Measurements from ENCODE around the gene OR2T10.

- TF ChIP-seq, protein P1, sequence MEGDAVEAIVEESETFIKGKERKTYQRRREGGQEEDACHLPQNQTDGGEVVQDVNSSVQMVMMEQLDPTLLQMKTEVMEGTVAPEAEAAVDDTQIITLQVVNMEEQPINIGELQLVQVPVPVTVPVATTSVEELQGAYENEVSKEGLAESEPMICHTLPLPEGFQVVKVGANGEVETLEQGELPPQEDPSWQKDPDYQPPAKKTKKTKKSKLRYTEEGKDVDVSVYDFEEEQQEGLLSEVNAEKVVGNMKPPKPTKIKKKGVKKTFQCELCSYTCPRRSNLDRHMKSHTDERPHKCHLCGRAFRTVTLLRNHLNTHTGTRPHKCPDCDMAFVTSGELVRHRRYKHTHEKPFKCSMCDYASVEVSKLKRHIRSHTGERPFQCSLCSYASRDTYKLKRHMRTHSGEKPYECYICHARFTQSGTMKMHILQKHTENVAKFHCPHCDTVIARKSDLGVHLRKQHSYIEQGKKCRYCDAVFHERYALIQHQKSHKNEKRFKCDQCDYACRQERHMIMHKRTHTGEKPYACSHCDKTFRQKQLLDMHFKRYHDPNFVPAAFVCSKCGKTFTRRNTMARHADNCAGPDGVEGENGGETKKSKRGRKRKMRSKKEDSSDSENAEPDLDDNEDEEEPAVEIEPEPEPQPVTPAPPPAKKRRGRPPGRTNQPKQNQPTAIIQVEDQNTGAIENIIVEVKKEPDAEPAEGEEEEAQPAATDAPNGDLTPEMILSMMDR (conservative IDR thresholded peaks at IDR 0.05; ENCODE audit: low read length), result no peak
- TF ChIP-seq EZH2phosphoT487 (IDR thresholded peaks at IDR 0.05; ENCODE audit: borderline replicate concordance, low read depth, low read length), result no peak
Observed at GRCh38 chr1:248592655-248593054, 4.8 kb downstream of the OR2T10 start.
